ENCODE results near the gene C1QL1.
A peak's percentile ranks its signal among the peaks of the same experiment; 100 is the strongest.

Gene C1QL1

DNA sequence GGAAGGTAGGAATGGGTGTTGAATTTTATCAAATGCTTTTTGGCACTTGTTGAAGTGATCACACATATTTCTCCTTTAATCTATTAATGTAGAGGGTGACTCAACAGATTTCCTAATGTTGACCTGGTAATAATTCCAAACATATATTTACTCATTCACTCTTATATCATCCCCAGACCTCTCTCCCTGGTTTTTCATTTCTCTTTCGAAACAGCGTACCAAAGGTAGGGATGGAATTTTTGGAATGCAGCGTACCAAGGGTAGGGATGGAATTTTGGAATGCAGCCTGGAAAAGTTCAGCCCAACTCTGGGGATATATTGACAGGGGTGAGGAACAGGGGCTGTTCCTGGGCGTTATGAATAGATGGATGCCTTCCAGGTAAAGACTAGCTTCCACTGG is 27.8 kb downstream of the C1QL1 start:
- intact Hi-C loops (cut with DNase I), result no loop called here

DNA sequence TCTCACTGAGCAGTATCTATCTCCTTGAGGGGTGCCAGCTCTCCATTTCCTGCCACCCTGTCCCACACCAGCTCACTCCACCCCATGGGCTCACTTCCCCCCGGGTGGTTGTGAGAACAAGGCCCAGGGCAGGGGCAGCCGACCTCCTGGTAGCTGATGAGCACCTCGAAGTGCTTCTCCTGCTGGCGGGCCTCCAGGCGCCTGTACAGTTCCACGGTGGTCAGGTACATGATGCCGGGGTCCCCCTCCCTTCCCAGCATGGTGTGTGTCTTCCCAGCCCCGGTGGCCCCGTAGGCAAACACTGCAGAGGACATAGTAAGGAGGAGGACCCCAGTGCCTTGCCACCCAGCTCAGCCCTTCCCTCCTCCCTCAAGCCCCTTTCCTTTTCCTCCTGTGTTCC is 33.0 kb downstream of the C1QL1 start:
- intact Hi-C loops (cut with DNase I), result no loop called here

More for the DNA sequence above, 27.8 kb downstream of the C1QL1 start:
- no peak for DNase-seq

GRCh38 chr17:44934745-44935105 is 33.4 kb downstream of the C1QL1 start:
- no peak for DNase-seq
- intact Hi-C loops (cut with DNase I), result no loop called here

More for the DNA sequence above, 33.0 kb downstream of the C1QL1 start:
- DNase-seq, result peak in 1 of 42 donors; percentile 21

GRCh38 chr17:44933824-44934744 is 34.0 kb downstream of the C1QL1 start:
- DNase-seq, result peak in 2 of 42 donors; percentile 21 to 23
- intact Hi-C loops (cut with DNase I), result no loop called here

GRCh38 chr17:44932787-44933097 is 35.4 kb downstream of the C1QL1 start:
- DNase-seq, result peak in 1 of 42 donors; percentile 17
- intact Hi-C loops (cut with DNase I), result no loop called here

GRCh38 chr17:44932096-44932786 is 35.9 kb downstream of the C1QL1 start:
- DNase-seq, result peak in 2 of 42 donors; percentile 10 to 17
- intact Hi-C loops (cut with DNase I), result no loop called here

- intact Hi-C loops (cut with DNase I), result no loop called here
- DNase-seq, result no peak
Measured at GRCh38 chr17:44931376-44931775, 36.7 kb downstream of the C1QL1 start.

DNA sequence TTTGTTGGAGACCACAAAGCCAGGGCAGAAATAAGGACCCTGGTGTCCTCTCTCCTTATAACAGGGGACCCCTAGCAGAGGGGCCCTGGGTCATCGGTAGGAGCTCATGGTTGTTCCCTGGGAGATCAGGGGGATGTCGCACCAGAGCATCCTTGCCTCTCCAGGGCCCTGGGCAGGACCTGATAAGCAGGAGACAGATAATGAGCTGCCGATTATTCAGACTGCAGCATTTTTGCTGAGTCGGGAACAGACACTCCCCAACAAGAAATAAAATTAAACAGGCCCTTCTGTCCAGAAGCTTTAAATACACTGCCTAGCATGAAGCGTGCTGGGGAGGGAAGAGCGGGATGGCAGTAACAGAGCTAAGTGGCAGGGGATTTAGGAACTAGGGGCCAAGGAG is 37.4 kb downstream of the C1QL1 start:
- intact Hi-C loops (cut with DNase I), result no loop called here
- DNase-seq, result peak in 1 of 42 donors; percentile 7

DNA sequence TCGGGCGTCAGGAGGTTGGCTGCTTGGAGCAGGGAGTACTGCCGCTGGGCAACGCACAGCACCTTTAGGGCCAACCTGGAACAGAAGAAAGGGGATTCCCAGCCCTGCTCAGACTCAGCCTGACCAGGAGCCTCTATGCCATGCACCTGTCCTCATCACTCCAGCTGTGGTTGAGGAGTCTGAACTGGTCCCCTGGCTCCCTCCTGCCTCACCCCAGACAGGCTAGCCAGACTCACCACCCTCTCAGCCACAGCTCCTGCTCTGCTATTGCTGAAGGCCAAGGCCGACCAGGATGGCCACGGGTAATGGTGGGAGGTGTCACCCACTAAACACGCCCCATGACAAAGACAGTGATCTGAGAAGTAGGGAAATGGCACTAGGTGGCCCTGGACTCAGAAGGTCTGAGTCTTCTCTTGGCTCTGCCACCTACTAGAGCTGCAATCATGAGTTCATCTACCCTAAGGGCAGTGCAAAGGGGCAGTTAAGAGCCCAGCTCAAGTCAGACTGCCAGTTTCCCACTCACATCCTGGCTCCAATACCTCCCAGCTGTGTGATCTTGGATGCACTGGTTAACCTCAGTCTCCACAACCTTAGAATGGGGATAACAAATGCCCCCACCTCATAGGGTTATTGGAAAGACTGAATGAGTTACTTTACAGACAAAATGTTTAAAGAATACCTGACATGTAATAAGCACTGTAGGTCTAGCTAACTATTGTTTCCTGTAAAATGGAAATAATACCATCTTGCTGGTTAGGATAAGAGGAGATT is 39.0 kb downstream of the C1QL1 start:
- intact Hi-C loops (cut with DNase I), result no loop called here
- DNase-seq, result peak in 1 of 42 donors; percentile 5

DNA sequence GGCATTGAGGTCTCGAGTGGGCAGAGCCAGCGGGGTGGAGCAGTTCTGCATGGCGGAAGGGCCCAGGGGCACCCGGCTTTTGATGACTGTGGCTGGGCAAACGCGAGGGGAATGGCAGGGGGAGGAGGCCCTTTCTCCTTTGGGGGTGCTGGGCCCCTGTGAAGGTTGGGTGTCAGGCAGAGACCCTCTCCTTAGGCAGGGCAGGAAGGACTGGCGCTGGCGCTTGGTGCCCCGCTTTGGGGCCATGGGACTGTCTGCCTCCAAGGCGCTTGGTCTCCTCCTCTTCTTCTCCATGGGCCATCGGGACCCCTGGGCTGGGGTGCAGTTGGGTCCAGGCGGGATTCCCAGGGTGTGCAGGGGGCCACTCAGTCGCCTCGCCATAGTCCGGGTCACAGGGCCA is 40.0 kb downstream of the C1QL1 start:
- peak in 1 of 42 donors; percentile 6 for DNase-seq
- intact Hi-C loops (cut with DNase I), result no loop called here

GRCh38 chr17:44927696-44928095 is 40.4 kb downstream of the C1QL1 start:
- peak in 2 of 42 donors; percentile 0 to 10 for DNase-seq
- intact Hi-C loops (cut with DNase I), result no loop called here

DNA sequence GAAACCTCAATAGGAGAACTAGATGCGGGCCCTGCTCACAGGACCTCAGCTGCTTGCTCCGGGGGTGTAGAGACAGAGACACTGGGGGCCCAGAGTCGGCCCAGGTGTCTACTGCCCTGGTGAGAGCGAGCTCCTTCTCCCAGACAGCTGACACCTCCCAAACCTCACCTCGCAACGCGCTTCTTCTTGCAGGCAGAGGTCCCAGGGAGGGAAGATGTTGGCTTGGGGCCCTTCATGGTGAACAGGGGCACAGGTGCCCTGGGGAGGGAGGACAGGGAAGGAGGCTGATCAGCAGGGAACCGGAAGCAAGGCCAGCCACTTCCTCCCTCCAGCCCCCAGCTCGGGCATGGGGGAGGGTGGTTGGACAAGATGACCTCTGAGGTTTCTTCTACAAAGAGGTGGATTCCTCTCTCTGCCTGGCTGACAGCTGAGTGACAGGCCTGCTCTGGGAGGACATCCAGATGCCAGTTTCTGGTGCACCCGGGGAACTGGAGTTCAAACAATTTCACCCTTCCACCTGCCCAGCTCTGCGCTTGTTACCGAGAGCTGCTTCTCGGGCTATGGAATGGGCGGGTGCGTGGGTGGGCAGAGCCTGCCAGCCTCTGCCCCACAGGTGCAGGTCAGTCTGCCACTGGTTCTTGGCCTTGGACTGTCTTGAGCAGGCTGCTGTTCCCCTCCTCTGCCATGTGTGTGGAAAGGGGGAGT is 41.1 kb downstream of the C1QL1 start:
- DNase-seq, result peak in 2 of 42 donors; percentile 0 to 1
- intact Hi-C loops (cut with DNase I), result no loop called here

- peak in 2 of 42 donors; percentile 8 to 14 for DNase-seq
- intact Hi-C loops (cut with DNase I), result no loop called here
Measured at GRCh38 chr17:44925731-44926697, 42.1 kb downstream of the C1QL1 start.

- intact Hi-C loops (cut with DNase I), result no loop called here
- peak in 2 of 42 donors; percentile 7 to 13 for DNase-seq
Measured at GRCh38 chr17:44924107-44924544, 44.0 kb downstream of the C1QL1 start.

DNA sequence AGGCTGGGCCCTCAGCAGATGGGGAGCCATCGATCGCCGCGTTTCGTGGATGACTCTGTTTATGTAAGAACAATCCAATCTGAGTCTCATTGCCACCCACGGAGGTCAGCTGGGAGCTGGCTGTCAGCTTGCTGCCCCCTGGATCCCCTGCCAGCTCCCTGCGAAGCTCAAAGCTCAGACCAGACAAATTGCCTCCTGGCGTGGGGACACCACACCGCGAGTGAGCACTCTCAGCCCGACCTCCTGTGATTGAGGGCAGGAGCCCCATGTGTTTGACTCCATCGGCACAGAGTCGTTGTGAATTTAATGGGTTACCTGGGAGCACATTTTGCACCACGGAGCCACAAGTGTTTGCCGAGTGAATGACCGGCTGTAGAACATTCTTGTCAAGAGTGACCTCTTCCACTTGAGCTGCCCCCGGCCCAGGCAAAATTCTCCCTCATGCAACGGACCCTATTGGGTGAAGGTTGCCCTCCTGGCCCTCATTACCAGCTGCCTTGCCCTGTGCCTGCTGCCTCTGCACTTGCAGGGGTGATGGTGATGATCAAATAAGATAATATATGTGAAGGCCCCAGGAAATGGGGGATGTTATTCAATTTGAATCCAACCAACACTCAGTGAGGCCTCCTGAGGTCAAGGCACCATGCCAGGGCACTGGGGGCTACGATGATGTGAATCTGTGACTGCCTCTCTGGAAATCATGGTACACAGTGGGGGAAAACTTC is 45.2 kb downstream of the C1QL1 start:
- intact Hi-C loops (cut with DNase I), result no loop called here
- DNase-seq, result peak in 7 of 42 donors; percentile 1 to 27 (median 8)

DNA sequence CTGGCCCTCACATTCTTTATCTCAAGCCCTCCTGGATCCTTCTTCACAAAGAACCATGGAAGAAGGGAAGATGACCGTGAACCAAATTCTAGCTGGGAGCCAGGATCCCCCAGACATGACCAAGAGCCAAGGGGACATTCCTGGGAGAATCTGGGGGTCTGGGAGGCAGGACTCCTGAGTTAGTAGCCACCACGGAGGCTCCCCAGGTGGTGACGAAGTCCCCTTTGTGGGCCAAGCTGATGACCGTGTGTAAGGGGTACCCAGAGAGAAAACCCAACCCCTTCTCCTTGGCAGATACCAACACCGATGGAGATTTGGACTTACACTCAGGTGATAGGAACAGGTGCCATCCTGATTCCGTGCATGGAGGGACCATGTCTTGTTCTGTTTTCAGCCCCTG is 46.0 kb downstream of the C1QL1 start:
- DNase-seq, result peak in 3 of 42 donors; percentile 2 to 7 (median 4)
- intact Hi-C loops (cut with DNase I), result no loop called here
